ENCODE measurements around the gene HIF3A.

DNA sequence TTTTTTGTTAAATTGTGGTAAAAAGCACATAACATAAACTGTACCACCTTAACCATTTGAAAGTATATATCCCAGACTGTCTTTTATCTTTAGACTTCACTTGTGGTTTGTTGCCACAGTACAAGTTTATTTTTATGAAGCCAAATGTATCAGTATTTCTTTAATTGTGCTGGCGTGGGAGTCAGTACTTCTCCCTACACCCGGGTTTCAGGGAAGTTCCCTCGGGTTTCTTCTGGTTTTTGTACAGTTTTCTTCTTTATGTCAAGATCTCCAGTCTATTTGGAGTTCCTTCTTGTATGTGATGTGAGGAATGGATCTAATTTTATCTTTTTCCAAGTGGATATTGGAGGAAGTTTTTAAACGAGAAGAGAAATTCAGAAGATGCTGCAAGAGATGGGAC, 96.0 kb downstream of the HIF3A start:
- TF ChIP-seq, protein P1, sequence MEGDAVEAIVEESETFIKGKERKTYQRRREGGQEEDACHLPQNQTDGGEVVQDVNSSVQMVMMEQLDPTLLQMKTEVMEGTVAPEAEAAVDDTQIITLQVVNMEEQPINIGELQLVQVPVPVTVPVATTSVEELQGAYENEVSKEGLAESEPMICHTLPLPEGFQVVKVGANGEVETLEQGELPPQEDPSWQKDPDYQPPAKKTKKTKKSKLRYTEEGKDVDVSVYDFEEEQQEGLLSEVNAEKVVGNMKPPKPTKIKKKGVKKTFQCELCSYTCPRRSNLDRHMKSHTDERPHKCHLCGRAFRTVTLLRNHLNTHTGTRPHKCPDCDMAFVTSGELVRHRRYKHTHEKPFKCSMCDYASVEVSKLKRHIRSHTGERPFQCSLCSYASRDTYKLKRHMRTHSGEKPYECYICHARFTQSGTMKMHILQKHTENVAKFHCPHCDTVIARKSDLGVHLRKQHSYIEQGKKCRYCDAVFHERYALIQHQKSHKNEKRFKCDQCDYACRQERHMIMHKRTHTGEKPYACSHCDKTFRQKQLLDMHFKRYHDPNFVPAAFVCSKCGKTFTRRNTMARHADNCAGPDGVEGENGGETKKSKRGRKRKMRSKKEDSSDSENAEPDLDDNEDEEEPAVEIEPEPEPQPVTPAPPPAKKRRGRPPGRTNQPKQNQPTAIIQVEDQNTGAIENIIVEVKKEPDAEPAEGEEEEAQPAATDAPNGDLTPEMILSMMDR (IDR thresholded peaks at IDR 0.05): no peak
- no peak for TF ChIP-seq ZFX (IDR thresholded peaks at IDR 0.05; ENCODE audit: borderline replicate concordance)
